ENCODE measurements around the gene PLN. TPM values are rescaled to one million over a fixed set of nuclear protein-coding genes. Genes with fewer than 3 reads are reported as not detected.

The PLN gene
- total and polyA plus RNA-seq, 2 experiments from 2014 or later, result not detected

- no peaks in the 10 kb centered on the region for H3K4me1 ChIP-seq (ENCODE audit: insufficient read depth)
- H3K27ac ChIP-seq, result no peak overlapping the region
- H3K4me3 ChIP-seq, result no peak overlapping the region
- H2AFZ ChIP-seq, result no peak overlapping the region
- DNase-seq, result no peak
- H3F3A ChIP-seq (ENCODE audit: insufficient read depth), result no peaks in the 10 kb centered on the region
- H3K4me2 ChIP-seq (ENCODE audit: unreplicated experiment), result no peak overlapping the region
- peaks cover 5% of the 10 kb centered on the region; the same call in 1 of the 2 replicates for H4K20me1 ChIP-seq (ENCODE audit: insufficient read depth)
- TF ChIP-seq EZH2 (IDR thresholded peaks at IDR 0.05; ENCODE audit: insufficient read depth, poor library complexity, severe bottlenecking), result no peak
- TF ChIP-seq EZH2phosphoT487 (IDR thresholded peaks at IDR 0.05; ENCODE audit: insufficient read depth, low read depth), result no peak
- H3K9me2 ChIP-seq (ENCODE audit: insufficient read depth), result no peaks in the 10 kb centered on the region
- no peak overlapping the region for H3K9ac ChIP-seq
- no peaks in the 10 kb centered on the region for H3K9me3 ChIP-seq (ENCODE audit: low read depth)
- H3K79me2 ChIP-seq (ENCODE audit: insufficient read depth), result peaks cover 100% of the 10 kb centered on the region
- H3K27me3 ChIP-seq (replicated peaks; ENCODE audit: insufficient read depth), result no peaks in the 10 kb centered on the region
- in situ Hi-C loops (cut with MboI), result no loop called here
- peaks cover 9% of the 10 kb centered on the region; the same call in 1 of the 2 replicates for H3K36me3 ChIP-seq (ENCODE audit: low read depth)
- whole genome bisulfite sequencing, 2 experiments (ENCODE audit: low coverage in 1 of 2, low lambda C conversion rate in 2 of 2, missing lambda C conversion rate in 2 of 2), result 97% methylated on average over 5 of the region's 5 CpGs
These were observed 58.8 kb downstream of the PLN start for GRCh38 chr6:118606858-118607257.

Other genes starting within 250 kb of the PLN start
- gene CEP85L, start 103.3 kb downstream of the PLN start, total RNA-seq (2014; rRNA removed; shearing (Covaris generic)), result 13.0 and 19.9 TPM in 2 replicates
- gene CEP85L, start 103.3 kb downstream of the PLN start, polyA plus RNA-seq (2016; fragmentation: Nextera tagmentation; extraction: Ambion mirVana), result 11.7 and 12.4 TPM in 2 replicates